Tibial nerve (tissue), 4 donors: Measurements from ENCODE around the gene M1AP. TPM values are rescaled to one million over a fixed set of nuclear protein-coding genes. Genes with fewer than 3 reads are reported as not detected.

ENCODE experiments used
- DNase-seq, 2 donors: peaks; one replicate each; pipeline ENCODE4 v3.0.0-alpha.2; 2019; ENCODE audit warnings: low spot score in 2 of 2
- H3K27ac ChIP-seq, 4 donors: fragments of 200-600 bp; sonication (generic) in 3 of 4; one replicate each; pipeline ENCODE4 v1.5.1; 2017 to 2019; ENCODE audit warnings: mild to moderate bottlenecking in 1 of 4
- H3K27me3 ChIP-seq, 2 donors: fragments of 200-600 bp; sonication (generic) in 1 of 2; one replicate each; pipeline versions ENCODE4 v1.5.1 to v1.6.0; 2017 to 2019
- H3K36me3 ChIP-seq, 3 donors: fragments of 200-600 bp; sonication (generic); one replicate each; pipeline ENCODE4 v1.5.1; 2018 to 2019
- H3K4me1 ChIP-seq, 4 donors: fragments of 200-600 bp; sonication (generic) in 3 of 4; one replicate each; pipeline ENCODE4 v1.5.1; 2017 to 2019
- H3K4me3 ChIP-seq, 4 donors: fragments of 200-600 bp; sonication (generic) in 3 of 4; one replicate each; pipeline ENCODE4 v1.5.1; 2017 to 2019; ENCODE audit warnings: mild to moderate bottlenecking in 1 of 4, moderate library complexity in 1 of 4
- H3K9me3 ChIP-seq, 4 donors: fragments of 200-600 bp; sonication (generic) in 3 of 4; one replicate each; pipeline ENCODE4 v1.5.1; 2017 to 2019
- CTCF ChIP-seq, 5 experiments: fragments of 200-600 bp in 3 of 5; fragments of 450-650 bp in 2 of 5; sonication (generic) in 3 of 5; IDR thresholded peaks; one replicate each; pipeline ENCODE4 v1.5.1; 2016 to 2019; ENCODE audit warnings: antibody characterized with exemption in 5 of 5, mild to moderate bottlenecking in 3 of 5, moderate library complexity in 2 of 5
- EP300 ChIP-seq, 2 donors: sonication (generic); formaldehyde crosslinking; IDR thresholded peaks; one replicate each; pipeline ENCODE4 v1.6.1; 2017; ENCODE audit warnings: antibody characterized with exemption in 2 of 2, mild to moderate bottlenecking in 1 of 2
- POLR2A ChIP-seq, 2 donors: fragments of 450-650 bp; IDR thresholded peaks; one replicate each; pipeline ENCODE4 v1.6.1; 2017; ENCODE audit warnings: antibody characterized with exemption in 2 of 2, mild to moderate bottlenecking in 2 of 2, moderate library complexity in 2 of 2
- WGBS, 2 donors: methylation state at CpG; one replicate each; pipeline ENCODE4 v1.1.5; 2018; 5-methylcytosine and 5-hydroxymethylcytosine counted together
- total RNA-seq, 4 donors: library from RNA; depleted of rRNA; stranded (reverse); fragments of >200 nt; gene quantifications; one replicate each; pipeline ENCODE4 v1.1.0, GENCODE V29; 2016

Gene M1AP
- total RNA-seq, 4 donors from 2014 or later: 0.21 TPM; not detected in 3

DNA sequence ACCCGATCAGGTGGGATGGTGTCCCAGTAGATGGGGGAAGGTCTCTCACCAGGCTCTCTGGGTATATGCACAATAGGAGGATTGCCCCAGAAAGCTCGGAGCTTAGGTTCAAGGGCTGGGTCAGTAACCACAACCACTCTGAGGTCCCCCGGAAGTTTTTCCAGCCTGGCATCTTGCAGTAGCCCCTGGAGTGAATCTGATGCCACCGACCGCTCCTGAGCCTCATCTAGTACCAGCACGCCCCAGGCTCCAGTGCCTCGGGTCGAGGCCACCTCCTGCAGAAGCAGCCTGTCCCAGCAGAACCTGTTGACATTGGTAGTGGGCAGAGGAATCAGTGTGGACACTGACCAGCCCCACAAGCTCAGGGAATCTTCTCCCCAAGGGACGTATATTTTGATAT is 124.1 kb downstream of the M1AP start:
- Histone ChIP-seq H3K36me3 (peaks cover 0 to 42% (median 12%) of the 10 kb centered on the region in 3 donors), H3K27me3 (peaks cover 0 to 22% of the 10 kb centered on the region in 2 donors), H3K4me3 (no peak overlapping the region), H3K9me3 (no peaks in the 10 kb centered on the region), H3K27ac (no peak overlapping the region), H3K4me1 (peaks cover 0 to 15% (median 10%) of the 10 kb centered on the region in 4 donors)
- WGBS, 2 donors: 81 to 83% methylated on average over 9 of the region's 9 CpGs
- no peak for DNase-seq
- TF ChIP-seq POLR2A (IDR thresholded peaks at IDR 0.05): no peak
- TF ChIP-seq EP300 (IDR thresholded peaks at IDR 0.05): no peak
- TF ChIP-seq CTCF (IDR thresholded peaks at IDR 0.05): no peak

DNA sequence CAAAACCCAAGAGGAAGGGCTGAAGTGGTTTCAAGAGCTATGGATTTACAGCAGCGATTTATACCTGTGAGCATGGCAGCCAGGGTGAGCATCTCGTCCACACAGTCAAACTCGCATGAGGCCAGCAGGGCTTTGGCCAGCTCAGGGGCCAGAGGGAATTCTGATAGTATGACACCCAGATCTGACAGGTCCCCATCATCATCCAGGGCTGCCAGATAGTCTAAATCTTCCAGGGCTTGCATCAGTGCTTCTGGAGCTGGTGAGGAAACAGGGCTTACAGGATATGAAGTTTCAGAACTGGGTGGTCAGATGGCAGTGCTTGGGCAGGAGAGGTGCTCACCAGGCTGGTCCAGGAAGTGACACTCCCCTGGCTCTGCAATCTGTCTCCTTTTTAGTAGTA is 125.6 kb downstream of the M1AP start:
- 79 to 80% methylated on average over 3 of the region's 3 CpGs for WGBS, 2 donors
- Histone ChIP-seq H3K9me3 (no peaks in the 10 kb centered on the region), H3K4me3 (no peak overlapping the region), H3K4me1 (peaks cover 0 to under 1% (median 0%) of the 10 kb centered on the region in 4 donors), H3K27me3 (peaks cover 0 to 37% of the 10 kb centered on the region in 2 donors), H3K36me3 (peaks cover 0 to 31% (median 12%) of the 10 kb centered on the region in 3 donors), H3K27ac (no peak overlapping the region)
- DNase-seq: no peak
- TF ChIP-seq POLR2A (IDR thresholded peaks at IDR 0.05) (no peak), CTCF (IDR thresholded peaks at IDR 0.05) (no peak), EP300 (IDR thresholded peaks at IDR 0.05) (no peak)

GRCh38 chr2:74516650-74517049 is 131.5 kb downstream of the M1AP start:
- Histone ChIP-seq H3K4me1 (peaks cover 0 to 30% (median 22%) of the 10 kb centered on the region in 4 donors), H3K9me3 (no peaks in the 10 kb centered on the region), H3K36me3 (no peaks in the 10 kb centered on the region), H3K27ac (no peak overlapping the region), H3K4me3 (peak overlapping the region in 2 of 4 donors; percentile 32 to 44), H3K27me3 (peaks cover 0 to 96% of the 10 kb centered on the region in 2 donors)
- DNase-seq: no peak
- TF ChIP-seq EP300 (IDR thresholded peaks at IDR 0.05) (no peak), CTCF (IDR thresholded peaks at IDR 0.05) (no peak), POLR2A (IDR thresholded peaks at IDR 0.05) (no peak)
- 65 to 69% methylated on average over 13 of the region's 13 CpGs for WGBS, 2 donors

DNA sequence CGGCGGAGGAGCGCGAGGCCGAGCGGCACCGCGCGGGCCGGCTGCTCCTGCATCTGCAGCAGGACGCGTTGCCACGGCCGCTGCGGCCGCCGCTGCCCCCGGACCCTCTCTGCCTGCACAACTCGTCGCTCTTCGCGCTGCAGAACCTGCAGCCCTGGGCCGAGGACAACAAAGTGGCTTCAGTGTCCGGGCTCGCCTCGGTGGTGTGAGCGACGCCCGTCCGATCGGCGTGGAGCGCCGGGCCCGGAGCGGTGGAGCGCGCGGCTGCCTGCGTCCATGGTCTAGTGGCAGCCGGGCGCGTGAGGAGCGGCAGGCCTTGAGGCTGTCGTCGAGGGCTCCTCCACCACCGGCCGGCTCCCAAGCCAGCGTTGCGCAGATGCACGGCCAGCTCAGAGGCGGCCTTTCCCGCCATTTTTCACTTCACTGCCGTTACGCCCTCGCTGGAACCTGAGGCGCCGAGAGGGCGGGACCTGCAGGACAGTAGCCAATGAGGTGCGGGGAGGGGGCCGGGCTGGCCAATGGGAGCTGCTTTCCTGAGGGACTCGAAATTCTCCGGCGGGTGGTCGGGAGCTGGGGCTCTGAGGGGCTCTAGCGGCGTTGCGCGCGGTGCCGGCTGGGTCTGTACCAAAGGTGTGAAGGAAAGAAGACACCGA is 132.0 kb downstream of the M1AP start:
- no peak for DNase-seq
- H3K4me3 ChIP-seq: peak overlapping the region in 3 of 4 donors; percentile 16 to 44 (median 32)

More for the DNA sequence above, 132.0 kb downstream of the M1AP start:
- 4 to 5% methylated on average over 24 to 36 of the region's 72 CpGs for WGBS, 2 donors
- Histone ChIP-seq H3K9me3 (no peaks in the 10 kb centered on the region), H3K27me3 (peaks cover 0 to 100% of the 10 kb centered on the region in 2 donors), H3K27ac (no peak overlapping the region), H3K36me3 (no peaks in the 10 kb centered on the region), H3K4me1 (peaks cover 0 to 30% (median 22%) of the 10 kb centered on the region in 4 donors)
- TF ChIP-seq CTCF (IDR thresholded peaks at IDR 0.05) (no peak), POLR2A (IDR thresholded peaks at IDR 0.05) (no peak), EP300 (IDR thresholded peaks at IDR 0.05) (no peak)
